GM12874 (cell line): ENCODE data around the gene SPATA33.

Source experiments
- CTCF ChIP-seq: IDR thresholded peaks from 2 replicates; pipeline ENCODE4 v1.5.1; 2011; ENCODE audit warnings: low read depth, mild to moderate bottlenecking, control low read depth, low read length, moderate library complexity; ENCODE audit not compliant: insufficient read depth

The SPATA33 gene

GRCh38 chr16:89615176-89615575, 42.5 kb upstream of the SPATA33 start:
- TF ChIP-seq CTCF: no peak

GRCh38 chr16:89615596-89616090, 42.0 kb upstream of the SPATA33 start:
- peak; percentile 85 for TF ChIP-seq CTCF

GRCh38 chr16:89616623-89617022, 41.0 kb upstream of the SPATA33 start:
- TF ChIP-seq CTCF: no peak

- no peak for TF ChIP-seq CTCF
Measured at GRCh38 chr16:89617036-89617435, 40.6 kb upstream of the SPATA33 start.

GRCh38 chr16:89618109-89618998, 39.3 kb upstream of the SPATA33 start:
- TF ChIP-seq CTCF: no peak

- no peak for TF ChIP-seq CTCF
Measured at GRCh38 chr16:89619840-89620239, 37.8 kb upstream of the SPATA33 start.

- TF ChIP-seq CTCF: no peak
Measured at GRCh38 chr16:89620406-89620841, 37.2 kb upstream of the SPATA33 start.
